AG04449 (cell line): ENCODE results near the gene PSD.

Experiments used
- CTCF ChIA-PET: fragments of 350-600 bp; formaldehyde crosslinking; extraction: SDS; loops from one replicate; lab custom pipeline; 2021; ENCODE audit warnings: antibody characterized with exemption; lab: Yijun Ruan, JAX
- POLR2A ChIA-PET: fragments of 400-600, 350-600 bp; formaldehyde crosslinking; extraction: SDS; loops from one replicate; lab custom pipeline; 2020; ENCODE audit warnings: antibody characterized with exemption, inconsistent platforms; lab: Yijun Ruan, JAX
- DNase-seq: peaks from one replicate; pipeline ENCODE4 v3.0.0-alpha.2; 2010; ENCODE audit warnings: low read depth, low spot score
- H3K4me3 ChIP-seq: 2 replicates; pipeline ENCODE4 v1.5.1; 2011; ENCODE audit warnings: low read depth, mild to moderate bottlenecking, control low read depth, low read length
- TF ChIP-seq, protein P1 (sequence below): IDR thresholded peaks from one replicate; pipeline ENCODE4 v1.5.1; 2011; ENCODE audit warnings: mild to moderate bottlenecking, moderate library complexity, low read length, control low read depth, inconsistent platforms; ENCODE audit not compliant: insufficient read depth; ENCODE audit errors: missing control alignments

PSD gene

DNA sequence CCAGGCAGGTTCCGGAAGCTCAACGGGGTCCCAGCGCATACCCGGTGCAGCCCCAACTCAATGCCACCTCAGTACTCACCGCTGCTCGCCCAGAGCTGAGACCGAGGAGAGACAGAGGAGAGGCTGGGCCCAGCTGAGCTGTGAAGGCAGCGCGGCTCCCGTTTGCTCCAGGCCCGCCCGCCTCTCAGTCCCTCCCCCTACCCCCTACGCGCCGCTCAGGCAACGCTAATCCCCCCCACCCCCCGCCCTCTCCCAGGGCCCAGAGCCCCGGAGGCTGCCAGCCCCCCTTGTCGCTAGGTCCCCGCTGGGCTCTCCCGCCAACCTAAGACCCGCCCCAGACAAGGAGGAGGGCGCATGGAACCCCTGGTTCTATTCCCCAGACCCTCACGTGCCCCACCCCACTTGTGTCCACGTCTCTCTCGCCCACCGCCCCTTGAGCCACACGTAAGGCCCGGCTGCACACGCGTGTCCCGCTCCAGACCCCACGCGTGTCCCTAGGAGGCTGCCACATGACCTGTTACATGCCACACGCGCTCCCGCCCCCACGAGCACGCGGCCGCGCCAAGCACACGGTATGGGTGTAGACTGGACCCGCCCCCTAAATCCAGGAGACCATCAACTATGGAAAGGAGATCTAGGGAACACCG lies at the start of gene PSD:
Gene PSD, minus strand, starts transcription at position 164 of the 647 bp plus-strand sequence. CDS start 1,747 bp downstream, outside the sequence.
- peak within 1 kb of the TSS; percentile 92 for H3K4me3 ChIP-seq
- ChIA-PET CTCF (interaction anchor here (10.3 kb wide), 1 partner anchor 21 kb away, joined by 161 read pairs; the partner anchor contains the start of gene NFKB2), POLR2A (no interaction called here)
- DNase-seq: no peak
- TF ChIP-seq, protein P1, sequence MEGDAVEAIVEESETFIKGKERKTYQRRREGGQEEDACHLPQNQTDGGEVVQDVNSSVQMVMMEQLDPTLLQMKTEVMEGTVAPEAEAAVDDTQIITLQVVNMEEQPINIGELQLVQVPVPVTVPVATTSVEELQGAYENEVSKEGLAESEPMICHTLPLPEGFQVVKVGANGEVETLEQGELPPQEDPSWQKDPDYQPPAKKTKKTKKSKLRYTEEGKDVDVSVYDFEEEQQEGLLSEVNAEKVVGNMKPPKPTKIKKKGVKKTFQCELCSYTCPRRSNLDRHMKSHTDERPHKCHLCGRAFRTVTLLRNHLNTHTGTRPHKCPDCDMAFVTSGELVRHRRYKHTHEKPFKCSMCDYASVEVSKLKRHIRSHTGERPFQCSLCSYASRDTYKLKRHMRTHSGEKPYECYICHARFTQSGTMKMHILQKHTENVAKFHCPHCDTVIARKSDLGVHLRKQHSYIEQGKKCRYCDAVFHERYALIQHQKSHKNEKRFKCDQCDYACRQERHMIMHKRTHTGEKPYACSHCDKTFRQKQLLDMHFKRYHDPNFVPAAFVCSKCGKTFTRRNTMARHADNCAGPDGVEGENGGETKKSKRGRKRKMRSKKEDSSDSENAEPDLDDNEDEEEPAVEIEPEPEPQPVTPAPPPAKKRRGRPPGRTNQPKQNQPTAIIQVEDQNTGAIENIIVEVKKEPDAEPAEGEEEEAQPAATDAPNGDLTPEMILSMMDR: no peak

DNA sequence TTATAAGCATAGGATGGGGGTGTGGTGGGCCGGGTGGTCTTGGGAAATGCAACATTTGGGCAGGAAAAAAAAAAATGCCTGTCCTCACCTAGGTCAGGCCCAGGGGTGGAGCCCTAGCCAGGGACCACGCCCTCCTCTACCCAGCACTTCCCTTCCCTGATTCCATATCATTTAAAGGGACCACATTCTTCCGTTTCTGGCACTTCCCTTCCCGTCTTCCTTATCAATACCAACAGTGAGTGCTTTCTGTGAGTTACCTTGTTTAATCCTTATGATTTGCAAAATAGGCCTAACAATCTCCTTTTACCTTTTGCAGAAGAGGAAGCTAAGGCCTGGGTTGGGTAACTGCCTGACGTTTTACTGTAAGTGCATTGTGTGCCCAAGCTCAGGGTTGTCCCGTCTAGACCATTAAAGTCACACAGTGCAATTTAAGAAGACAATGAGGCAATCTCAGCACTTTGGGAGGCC lies 49.4 kb upstream of the PSD start:
- DNase-seq: no peak
- H3K4me3 ChIP-seq: no peak overlapping the region
- CTCF ChIA-PET: interaction anchor here (1.1 to 15.5 kb wide), 2 partner anchors 11 to 45 kb away, joined by 3 to 101 read pairs; no protein-coding TSS in a partner anchor

DNA sequence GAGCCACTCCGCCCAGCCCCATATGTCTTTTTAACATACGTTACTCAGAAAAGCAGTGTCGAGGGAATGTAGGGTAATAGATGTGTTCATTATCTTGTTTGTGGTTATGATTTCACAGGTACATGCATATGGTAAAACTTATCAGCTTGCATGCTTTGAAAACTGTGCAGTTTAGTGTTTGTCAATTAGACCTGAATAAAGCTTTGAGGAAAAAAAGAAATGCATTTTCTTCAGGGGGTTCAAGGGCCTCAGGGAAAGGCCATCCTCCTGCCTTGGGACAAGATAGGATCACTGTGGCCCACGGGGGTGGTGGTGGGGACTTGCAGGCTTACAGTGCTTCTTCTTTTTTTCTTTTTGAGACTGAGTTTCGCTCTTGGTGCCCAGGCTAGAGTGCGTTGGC lies 48.7 kb upstream of the PSD start:
- TF ChIP-seq, protein P1: no peak
- ChIA-PET CTCF (interaction anchor here (15.5 kb wide), 1 partner anchor 12 kb away, joined by 101 read pairs; no protein-coding TSS in a partner anchor), POLR2A (no interaction called here)
- H3K4me3 ChIP-seq: no peak overlapping the region
- DNase-seq: no peak

More for the DNA sequence above, 49.4 kb upstream of the PSD start:
- POLR2A ChIA-PET: no interaction called here
- TF ChIP-seq, protein P1: no peak

DNA sequence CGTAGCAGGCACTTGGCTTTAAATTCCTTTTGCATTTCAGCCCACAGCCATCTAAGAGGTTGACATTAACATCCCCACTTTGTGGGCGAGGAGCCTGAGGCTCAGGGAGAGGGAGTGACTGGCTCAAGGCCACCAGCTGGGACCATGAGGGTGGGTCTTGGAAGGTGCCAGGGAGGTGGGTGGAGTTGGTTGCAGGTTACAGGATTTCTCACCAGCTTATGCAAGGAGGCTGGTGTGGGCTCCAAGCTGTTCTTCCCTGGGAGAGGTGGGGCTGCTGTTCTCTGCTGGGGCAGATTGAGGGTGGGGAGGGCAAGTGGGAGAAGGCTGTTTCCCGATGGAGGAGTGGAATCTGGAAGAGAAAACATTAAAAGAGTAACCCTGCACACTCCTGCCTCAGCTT lies 46.9 kb upstream of the PSD start:
- ChIA-PET POLR2A (interaction anchor here (0.7 kb wide), 1 partner anchor 8 kb away, joined by 3 read pairs; no protein-coding TSS in a partner anchor), CTCF (interaction anchor here (1.1 to 15.5 kb wide), 3 partner anchors 13 to 42 kb away, joined by 3 to 101 read pairs (median 7); no protein-coding TSS in a partner anchor)

DNA sequence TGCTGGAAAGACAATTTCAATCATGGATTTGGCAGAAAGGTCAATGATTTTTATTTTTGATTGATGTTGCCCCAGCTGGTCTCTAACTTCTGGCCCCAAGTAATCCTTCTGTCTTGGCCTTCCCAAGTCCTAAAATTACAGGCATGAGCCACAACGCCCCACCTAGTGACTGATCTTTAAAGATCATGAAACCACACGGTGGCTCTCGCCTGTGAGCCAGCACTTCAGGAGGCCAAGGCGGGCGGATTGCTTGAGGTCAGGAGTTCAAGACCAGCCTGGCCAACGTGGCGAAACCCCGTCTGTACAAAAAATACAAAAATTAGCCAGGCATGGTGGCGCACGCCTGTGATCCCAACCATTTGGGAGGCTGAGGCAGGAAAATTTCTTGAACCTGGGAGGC lies 45.4 kb upstream of the PSD start:
- H3K4me3 ChIP-seq: no peak overlapping the region
- POLR2A ChIA-PET: no interaction called here
- CTCF ChIA-PET: interaction anchor here (1.1 to 15.5 kb wide), 3 partner anchors 15 to 295 kb away, joined by 3 to 101 read pairs (median 5); no protein-coding TSS in a partner anchor
- DNase-seq: no peak
- TF ChIP-seq, protein P1: no peak

More for the DNA sequence above, 46.9 kb upstream of the PSD start:
- TF ChIP-seq, protein P1: no peak
- DNase-seq: no peak
- no peak overlapping the region for H3K4me3 ChIP-seq

DNA sequence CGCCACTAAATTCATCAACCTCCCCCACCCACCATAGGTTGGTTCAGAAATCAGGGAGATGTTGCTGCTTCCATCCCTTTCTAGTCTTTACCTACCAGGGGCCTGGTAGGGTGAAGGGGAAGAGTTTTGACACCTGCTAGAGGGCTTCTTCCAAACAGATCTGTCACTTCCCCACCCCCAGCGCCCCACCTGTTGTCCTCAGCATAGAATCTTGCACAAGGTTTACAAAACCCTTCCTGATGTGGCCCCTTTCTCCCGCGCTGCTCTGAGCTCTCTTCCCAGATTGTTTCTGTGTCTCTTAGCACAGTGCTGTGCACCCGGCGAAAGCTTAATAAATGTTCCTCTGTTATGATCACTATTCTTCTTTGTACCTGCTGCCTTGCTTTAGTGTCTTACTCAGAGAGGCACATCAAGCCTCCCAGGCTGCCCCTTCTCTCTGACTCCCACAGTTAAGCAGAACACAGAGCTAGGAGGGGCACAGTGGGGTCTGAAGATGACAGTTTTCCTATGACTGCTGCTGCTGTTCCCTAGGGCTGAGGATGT lies 44.0 kb upstream of the PSD start:
- CTCF ChIA-PET: interaction anchor here (0.9 to 15.5 kb wide), 10 partner anchors 11 to 232 kb away, joined by 3 to 101 read pairs (median 4); partner anchors contain the start of genes C10orf95 and SUFU
- H3K4me3 ChIP-seq: no peak overlapping the region
- TF ChIP-seq, protein P1: no peak
- POLR2A ChIA-PET: interaction anchor here (0.5 to 0.8 kb wide), 3 partner anchors 10 to 35 kb away, joined by 3 read pairs; no protein-coding TSS in a partner anchor
- DNase-seq: no peak
